Adipocyte (in vitro differentiated cells): Measurements from ENCODE around the gene ARSK.
"Not testable (repeated sequence)": the region's sequence is repeated elsewhere in the genome, so short reads cannot be mapped to it uniquely, and the experiment has no call there.

Experiments
- DNase-seq: peaks from one replicate; pipeline ENCODE4 v3.0.0-alpha.2; 2015; ENCODE audit warnings: low read depth
- H3K27me3 ChIP-seq: replicated peaks from 2 replicates; pipeline ENCODE4 v1.7.0; 2013; ENCODE audit warnings: mild to moderate bottlenecking, low read length, moderate library complexity; ENCODE audit not compliant: control insufficient read depth, insufficient read depth
- H3K36me3 ChIP-seq: 2 replicates; pipeline ENCODE4 v1.7.0; 2013; ENCODE audit warnings: low read length, mild to moderate bottlenecking, moderate library complexity; ENCODE audit not compliant: control insufficient read depth, insufficient read depth, severe bottlenecking
- H3K4me1 ChIP-seq: 2 replicates; pipeline ENCODE4 v1.7.0; 2013; ENCODE audit warnings: mild to moderate bottlenecking, low read length, moderate library complexity; ENCODE audit not compliant: control insufficient read depth, insufficient read depth
- H3K4me3 ChIP-seq: 2 replicates; pipeline ENCODE4 v1.7.0; 2013; ENCODE audit warnings: mild to moderate bottlenecking, low read length, moderate library complexity
- H3K9ac ChIP-seq: 2 replicates; pipeline ENCODE4 v1.7.0; 2013; ENCODE audit warnings: mild to moderate bottlenecking, low read length, moderate library complexity
- H3K9me3 ChIP-seq: 2 replicates; pipeline ENCODE4 v1.7.0; 2013; ENCODE audit warnings: mild to moderate bottlenecking, low read length, moderate library complexity; ENCODE audit not compliant: control insufficient read depth

The ARSK gene

DNA sequence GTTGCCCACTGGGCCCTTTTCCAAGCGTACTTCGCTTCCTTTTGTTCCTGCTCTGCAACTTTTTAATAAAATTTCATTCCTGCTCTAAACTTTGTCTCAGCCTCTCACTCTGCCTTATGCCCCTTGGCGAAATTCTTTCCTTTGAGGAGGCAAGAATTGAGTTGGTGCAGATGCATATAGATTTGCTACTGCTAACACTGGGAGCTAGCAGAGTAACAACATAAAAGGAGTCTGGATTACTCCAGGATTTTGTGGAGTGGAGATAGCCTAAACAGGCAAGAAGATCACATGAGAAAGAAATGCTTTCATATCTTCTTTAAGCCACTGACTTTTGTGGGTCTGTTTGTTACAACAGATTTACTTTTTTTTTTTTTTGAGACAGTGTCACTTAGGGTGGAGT, 78.8 kb downstream of the ARSK start:
- H3K9ac ChIP-seq, result no peak overlapping the region
- no peaks in the 10 kb centered on the region for H3K36me3 ChIP-seq
- H3K9me3 ChIP-seq, result no peaks in the 10 kb centered on the region
- no peak for DNase-seq
- peaks cover 27% of the 10 kb centered on the region for H3K4me1 ChIP-seq
- H3K27me3 ChIP-seq, result no peaks in the 10 kb centered on the region
- no peak overlapping the region for H3K4me3 ChIP-seq

DNA sequence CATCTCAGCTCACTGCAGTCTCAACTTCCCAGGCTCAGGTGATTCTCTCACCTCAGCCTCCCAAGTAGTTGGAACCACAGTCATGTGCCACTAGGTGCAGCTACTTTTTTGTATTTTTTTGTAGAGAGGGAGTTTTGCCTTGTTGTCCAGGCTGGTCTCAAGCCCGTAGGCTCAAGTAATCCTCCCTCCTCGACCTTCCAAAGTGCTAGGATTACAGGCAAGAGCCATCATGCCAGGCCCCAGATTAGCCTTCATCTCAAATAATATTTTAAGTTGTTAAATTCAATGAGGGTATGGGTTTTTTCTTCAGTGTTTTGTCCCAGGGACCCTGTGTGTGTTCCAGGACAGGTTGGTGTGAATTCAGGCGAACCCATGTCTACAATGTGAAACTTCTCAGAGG, 79.2 kb downstream of the ARSK start:
- H3K9me3 ChIP-seq, result no peaks in the 10 kb centered on the region
- DNase-seq, result no peak
- H3K9ac ChIP-seq, result no peak overlapping the region
- H3K4me3 ChIP-seq, result no peak overlapping the region
- peaks cover 31% of the 10 kb centered on the region for H3K4me1 ChIP-seq
- H3K27me3 ChIP-seq, result no peaks in the 10 kb centered on the region
- H3K36me3 ChIP-seq, result no peaks in the 10 kb centered on the region

DNA sequence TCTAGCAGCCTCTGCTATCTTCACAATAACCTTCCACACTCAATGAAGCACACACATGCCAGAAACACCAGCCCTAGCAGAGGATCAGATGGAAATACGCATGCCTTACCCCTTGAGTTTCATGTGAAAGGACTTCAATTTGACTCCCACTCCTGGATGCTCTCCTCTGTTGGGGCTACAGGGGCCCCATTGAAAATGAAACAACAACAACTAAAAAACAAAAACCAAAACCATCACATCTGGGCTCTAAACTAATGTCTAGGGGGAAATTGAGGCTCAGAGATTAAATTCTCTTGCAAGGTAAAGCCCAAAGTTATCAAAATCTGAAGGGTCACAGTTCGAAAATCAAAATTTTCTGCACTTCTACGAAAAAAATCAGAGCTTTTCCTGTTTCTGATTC, 83.7 kb downstream of the ARSK start:
- Histone ChIP-seq H3K36me3 (no peaks in the 10 kb centered on the region), H3K9me3 (no peaks in the 10 kb centered on the region), H3K27me3 (no peaks in the 10 kb centered on the region), H3K9ac (peak overlapping the region; percentile 45), H3K4me1 (peaks cover 33% of the 10 kb centered on the region), H3K4me3 (no peak overlapping the region)
- DNase-seq, result no peak

DNA sequence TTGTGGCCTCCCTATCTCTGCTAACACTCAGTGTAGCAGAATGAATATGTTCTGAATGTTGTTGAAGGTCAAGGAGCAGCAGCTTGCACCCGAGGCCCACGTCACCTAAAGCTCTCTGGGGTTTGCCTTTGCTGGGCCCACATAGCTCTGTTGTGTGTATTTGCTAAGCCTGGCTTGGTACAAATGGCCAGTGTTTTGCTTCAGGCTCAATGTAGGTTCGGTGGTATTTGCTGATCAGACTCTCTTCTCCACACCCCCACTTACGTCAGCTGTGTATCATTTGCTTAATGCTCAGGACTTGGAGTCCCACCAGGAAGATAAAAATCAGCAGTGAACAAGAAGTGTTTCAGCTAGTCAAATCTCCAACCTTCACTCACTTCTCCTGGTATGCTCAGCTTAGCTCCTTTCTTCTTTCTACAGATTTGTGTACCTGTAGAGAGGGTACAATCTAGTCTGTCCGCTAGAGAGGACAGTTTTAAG, 86.9 kb downstream of the ARSK start:
- Histone ChIP-seq H3K9me3 (no peaks in the 10 kb centered on the region), H3K9ac (peak overlapping the region; percentile 64), H3K27me3 (no peaks in the 10 kb centered on the region), H3K4me3 (no peak overlapping the region), H3K4me1 (peaks cover 33% of the 10 kb centered on the region), H3K36me3 (no peaks in the 10 kb centered on the region)
- peak; percentile 60 for DNase-seq

DNA sequence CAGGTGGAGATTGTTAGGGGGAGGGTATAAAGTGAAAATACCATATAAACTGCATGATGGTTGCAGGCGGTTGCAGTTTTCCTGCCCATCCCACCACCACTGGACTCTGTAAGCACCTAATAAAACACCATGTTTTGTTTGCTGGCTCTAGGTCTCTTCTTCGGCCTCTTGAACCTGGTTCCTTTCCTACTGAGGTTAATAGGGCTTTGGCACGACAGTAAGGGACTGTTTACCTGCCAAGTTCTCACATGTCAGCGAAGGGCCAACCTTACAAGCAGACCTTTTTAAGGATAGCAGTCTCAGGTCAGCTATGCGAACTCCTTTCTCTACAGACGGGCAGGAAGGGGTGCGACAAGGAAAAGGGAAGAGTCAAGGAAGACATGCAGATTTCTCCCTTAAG, 88.3 kb downstream of the ARSK start:
- H3K36me3 ChIP-seq, result no peaks in the 10 kb centered on the region
- H3K4me3 ChIP-seq, result no peak overlapping the region
- H3K9me3 ChIP-seq, result no peaks in the 10 kb centered on the region
- no peak for DNase-seq
- H3K4me1 ChIP-seq, result peaks cover 43% of the 10 kb centered on the region
- no peaks in the 10 kb centered on the region for H3K27me3 ChIP-seq
- H3K9ac ChIP-seq, result no peak overlapping the region

DNA sequence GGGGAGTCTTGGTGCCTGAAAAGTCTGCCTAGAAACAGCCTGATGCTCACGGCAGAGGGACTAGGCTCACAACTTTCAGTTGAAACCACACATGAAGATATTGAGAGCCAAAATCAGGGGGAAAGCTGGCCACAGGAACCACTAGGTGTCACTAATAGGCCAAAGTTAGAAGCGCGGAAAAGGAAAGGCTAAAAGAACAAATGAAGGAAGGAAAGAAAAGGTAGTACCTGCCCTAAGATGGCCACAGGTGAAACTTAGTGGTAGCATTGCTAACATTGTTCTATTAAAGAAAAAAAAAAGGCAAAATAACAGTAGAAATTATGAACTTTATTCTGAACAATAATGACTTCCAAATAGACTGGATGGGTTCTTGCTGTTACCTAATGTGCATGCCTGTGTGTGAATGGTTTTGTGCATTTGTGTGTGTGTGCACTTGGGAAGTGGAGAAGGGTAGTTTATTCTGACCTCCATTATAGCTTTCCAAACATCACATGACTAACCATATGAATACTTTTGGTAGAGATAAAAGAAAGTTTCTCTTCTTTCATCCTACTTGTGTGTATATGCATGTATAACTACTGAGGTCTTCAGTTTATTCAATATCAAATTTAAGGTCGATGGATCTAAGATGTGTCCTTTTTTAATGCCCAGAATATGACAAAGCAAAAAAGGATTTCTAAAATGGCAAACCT, 89.6 kb downstream of the ARSK start:
- Histone ChIP-seq H3K36me3 (no peaks in the 10 kb centered on the region), H3K9me3 (no peaks in the 10 kb centered on the region), H3K9ac (peak overlapping the region; percentile 58), H3K4me3 (no peak overlapping the region), H3K4me1 (peaks cover 29% of the 10 kb centered on the region), H3K27me3 (no peaks in the 10 kb centered on the region)
- DNase-seq, result peak; percentile 86

DNA sequence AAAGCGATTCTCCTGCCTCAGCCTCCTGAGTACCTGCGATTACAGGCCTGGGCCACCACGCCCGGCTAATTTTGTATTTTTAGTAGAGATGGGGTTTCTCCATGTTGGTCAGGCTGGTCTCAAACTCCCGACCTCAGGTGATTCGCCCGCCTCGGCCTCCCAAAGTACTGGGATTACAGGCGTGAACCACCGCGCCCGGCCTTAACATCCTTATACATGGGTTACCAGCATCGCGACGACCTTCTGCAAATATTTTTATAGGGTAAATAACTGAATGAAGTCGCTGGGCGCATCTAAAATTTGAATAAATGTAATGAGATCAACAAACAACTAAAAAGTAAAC, 91.3 kb downstream of the ARSK start:
- DNase-seq, H3K9ac ChIP-seq, H3K36me3 ChIP-seq, H3K27me3 ChIP-seq, H3K9me3 ChIP-seq: not testable (repeated sequence)
- peaks cover 26% of the 10 kb centered on the region for H3K4me1 ChIP-seq
- H3K4me3 ChIP-seq, result peak overlapping the region; percentile 38

DNA sequence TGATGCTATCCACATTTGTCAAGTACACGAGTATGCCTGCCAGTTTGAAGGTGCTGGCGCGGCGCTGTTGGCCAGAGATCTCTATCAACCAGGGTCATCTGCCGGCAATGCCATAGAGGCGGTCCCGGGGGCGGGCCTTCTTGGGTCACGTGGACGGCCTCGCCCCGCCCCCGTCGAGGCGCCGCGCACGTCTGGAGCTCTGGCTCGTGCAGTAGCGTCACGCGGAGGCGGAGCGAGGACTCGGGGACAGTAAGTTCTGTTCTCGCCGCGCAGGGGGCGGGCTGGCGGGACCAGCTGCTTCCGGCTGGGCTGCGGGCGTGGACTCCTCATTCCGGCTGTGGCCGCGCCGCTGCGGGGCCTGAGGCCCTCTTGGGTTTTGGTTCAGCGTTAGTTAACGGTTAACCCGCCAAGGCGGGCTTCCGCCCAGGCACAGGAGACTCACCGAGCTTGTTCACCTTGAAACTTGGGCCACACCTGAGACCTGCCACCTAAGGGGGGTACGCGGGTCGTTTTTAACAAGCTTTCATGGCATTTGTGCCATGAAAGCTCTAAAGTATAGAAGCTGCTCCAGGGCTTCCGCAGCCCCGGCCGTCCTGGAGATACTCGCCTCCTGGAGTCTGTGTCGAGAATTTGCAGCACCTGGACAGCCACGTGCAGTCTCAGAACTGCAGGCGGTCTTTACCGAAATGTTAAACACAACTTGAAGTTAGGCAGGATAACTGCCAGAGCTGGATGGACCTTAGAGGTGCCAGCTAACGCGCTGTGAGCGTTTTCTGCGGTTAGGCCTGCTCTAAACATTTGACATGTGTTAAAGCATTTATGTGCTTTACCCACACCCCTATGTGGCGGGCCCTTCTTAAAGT, 91.9 kb downstream of the ARSK start, which contains the start of gene RFESD:
Gene RFESD, plus strand, starts transcription at position 209 of the 863 bp plus-strand sequence. CDS start 5,495 bp downstream, outside the sequence.
- Histone ChIP-seq H3K9me3 (no peaks in the 10 kb centered on the region), H3K27me3 (no peaks in the 10 kb centered on the region), H3K9ac (peak within 1 kb of the TSS; percentile 94), H3K4me1 (peaks cover 20% of the 10 kb centered on the region), H3K36me3 (no peaks in the 10 kb centered on the region), H3K4me3 (peak within 1 kb of the TSS; percentile 85)
- DNase-seq, result peak; percentile 99

DNA sequence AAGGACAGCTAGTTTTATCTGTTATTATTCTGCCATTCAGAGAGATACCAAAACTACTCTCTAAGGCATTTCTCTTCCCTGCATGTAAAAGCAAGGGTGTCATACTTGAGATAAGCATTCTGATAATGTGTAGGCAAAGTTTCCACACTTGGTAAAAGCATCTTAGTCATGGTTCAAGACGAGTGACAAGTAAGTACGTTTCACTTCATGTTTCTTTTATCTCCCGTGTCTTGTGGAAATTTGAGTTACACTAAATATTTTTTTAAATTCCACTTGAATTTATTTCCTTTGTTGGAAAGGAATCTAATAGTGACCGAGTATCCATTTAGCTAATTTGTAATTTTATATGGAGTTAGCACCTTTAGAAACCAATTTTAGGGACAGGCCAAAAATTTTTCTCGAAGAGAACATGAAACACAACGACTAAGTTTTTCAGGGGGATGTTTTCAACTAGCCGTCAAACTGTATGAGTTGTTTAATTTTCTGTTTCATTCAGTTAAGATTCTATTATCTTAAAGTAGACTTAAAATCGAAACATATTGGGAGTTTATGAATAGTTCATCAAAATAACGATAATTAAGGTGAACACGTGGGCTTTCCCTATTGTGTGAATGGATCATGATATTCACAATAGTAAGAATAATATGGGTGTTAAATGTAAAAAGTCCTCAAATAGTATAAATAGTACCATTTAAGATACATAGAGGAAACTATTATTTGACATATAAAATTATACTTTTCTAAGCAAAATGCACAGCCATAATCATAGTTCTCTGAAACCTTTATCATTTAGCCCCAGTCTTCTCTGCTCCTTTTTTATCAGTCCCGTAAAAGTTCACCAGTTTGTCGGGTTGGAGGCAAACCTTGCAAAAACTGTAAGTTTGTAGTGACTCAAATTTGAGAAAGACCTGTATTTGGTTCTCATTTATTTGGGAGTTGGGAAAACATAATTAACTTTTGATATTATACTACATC, 93.3 kb downstream of the ARSK start:
- H3K4me1 ChIP-seq, result peaks cover 11% of the 10 kb centered on the region
- DNase-seq, result no peak

DNA sequence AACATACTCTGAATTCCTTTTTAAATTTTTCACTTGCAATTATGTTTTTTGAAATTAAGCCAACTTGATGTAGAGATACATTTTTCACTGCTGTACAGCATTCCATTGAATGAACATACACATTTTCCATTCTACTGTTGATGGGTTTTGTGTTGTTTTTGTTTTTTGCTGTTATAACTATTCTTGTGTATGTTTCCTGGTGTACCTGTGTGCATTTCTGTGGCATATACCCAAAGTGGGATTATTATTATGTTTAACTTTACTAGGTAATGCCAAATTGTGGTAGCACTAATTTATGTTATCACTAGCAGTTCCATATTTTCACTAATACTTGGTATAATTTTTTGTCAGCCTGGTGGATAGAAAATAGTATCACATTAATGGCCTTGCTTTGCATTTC, 94.4 kb downstream of the ARSK start:
- H3K4me1 ChIP-seq, result peaks cover 11% of the 10 kb centered on the region
- H3K36me3 ChIP-seq, result no peaks in the 10 kb centered on the region
- no peaks in the 10 kb centered on the region for H3K27me3 ChIP-seq
- H3K4me3 ChIP-seq, result no peak overlapping the region
- no peaks in the 10 kb centered on the region for H3K9me3 ChIP-seq
- H3K9ac ChIP-seq, result no peak overlapping the region
- no peak for DNase-seq

More for the DNA sequence above, 93.3 kb downstream of the ARSK start:
- Histone ChIP-seq H3K4me3 (no peak overlapping the region), H3K9me3 (no peaks in the 10 kb centered on the region), H3K9ac (peak overlapping the region; percentile 94), H3K27me3 (no peaks in the 10 kb centered on the region), H3K36me3 (no peaks in the 10 kb centered on the region)
